NT2/D1 (cell line): ENCODE results near the gene AREG.

Source experiments
- DNase-seq: peaks from one replicate; pipeline ENCODE4 v3.0.0-alpha.2; 2011; ENCODE audit warnings: low read depth, low spot score
- H3K27me3 ChIP-seq: 2 replicates; pipeline ENCODE4 v1.6.0; 2011; ENCODE audit warnings: mild to moderate bottlenecking; ENCODE audit not compliant: insufficient read length, insufficient read depth
- H3K36me3 ChIP-seq: 2 replicates; pipeline ENCODE4 v1.6.1; 2011; ENCODE audit warnings: mild to moderate bottlenecking, low read length, mixed read lengths; ENCODE audit not compliant: insufficient read depth, insufficient read length
- H3K4me1 ChIP-seq: 2 replicates; pipeline ENCODE4 v1.5.1; 2011; ENCODE audit not compliant: insufficient read depth, insufficient read length
- H3K4me3 ChIP-seq: 2 replicates; pipeline ENCODE4 v1.5.1; 2011; ENCODE audit warnings: low read depth; ENCODE audit not compliant: insufficient read length
- H3K9ac ChIP-seq: 2 replicates; pipeline ENCODE4 v1.6.0; 2011; ENCODE audit warnings: low read depth; ENCODE audit not compliant: insufficient read length
- H3K9me3 ChIP-seq: 2 replicates; pipeline ENCODE4 v1.5.1; 2011; ENCODE audit warnings: mild to moderate bottlenecking, low read length; ENCODE audit not compliant: insufficient read depth
- SUZ12 ChIP-seq: IDR thresholded peaks from 2 replicates; pipeline ENCODE4 v1.6.1; 2011; ENCODE audit not compliant: insufficient read length, insufficient read depth; ENCODE audit errors: extremely low read depth
- YY1 ChIP-seq: IDR thresholded peaks from 2 replicates; pipeline ENCODE4 v1.6.1; 2011; ENCODE audit not compliant: insufficient read length, insufficient read depth
- ZNF274 ChIP-seq: IDR thresholded peaks from 2 replicates; pipeline ENCODE4 v1.6.1; 2011; ENCODE audit warnings: mild to moderate bottlenecking, low read depth, low read length

AREG gene

DNA sequence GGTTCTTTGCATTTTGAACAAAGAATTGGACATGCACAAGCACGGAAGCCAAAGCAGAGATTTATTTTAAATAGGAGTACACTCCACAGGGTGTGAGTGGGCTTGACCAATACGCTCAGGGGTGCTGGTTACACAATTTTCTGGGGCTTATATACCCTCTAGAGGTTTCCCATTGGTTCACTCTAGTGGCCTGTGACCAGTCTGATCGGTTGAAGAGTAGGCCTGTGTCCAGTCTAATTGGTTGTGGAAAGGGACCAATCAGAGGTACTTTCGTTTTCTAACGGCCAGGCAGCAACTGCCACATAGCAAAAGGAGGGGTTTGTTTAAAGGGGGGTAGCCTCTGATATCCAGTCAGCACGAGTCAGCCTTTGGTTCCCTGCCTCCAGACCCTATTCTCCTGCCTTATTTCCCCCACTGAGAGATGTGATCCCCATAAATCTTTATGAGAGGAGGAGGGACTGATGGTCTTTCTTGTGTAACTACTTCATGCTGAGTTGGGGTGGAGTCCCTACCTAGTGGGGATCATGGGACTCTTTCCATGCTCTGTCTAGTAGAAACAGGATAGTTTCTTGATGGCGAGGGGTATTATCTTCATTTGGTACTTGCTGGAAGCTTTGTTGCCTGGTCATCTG is 11.3 kb upstream of the AREG start:
- no peaks in the 10 kb centered on the region for H3K4me1 ChIP-seq

DNA sequence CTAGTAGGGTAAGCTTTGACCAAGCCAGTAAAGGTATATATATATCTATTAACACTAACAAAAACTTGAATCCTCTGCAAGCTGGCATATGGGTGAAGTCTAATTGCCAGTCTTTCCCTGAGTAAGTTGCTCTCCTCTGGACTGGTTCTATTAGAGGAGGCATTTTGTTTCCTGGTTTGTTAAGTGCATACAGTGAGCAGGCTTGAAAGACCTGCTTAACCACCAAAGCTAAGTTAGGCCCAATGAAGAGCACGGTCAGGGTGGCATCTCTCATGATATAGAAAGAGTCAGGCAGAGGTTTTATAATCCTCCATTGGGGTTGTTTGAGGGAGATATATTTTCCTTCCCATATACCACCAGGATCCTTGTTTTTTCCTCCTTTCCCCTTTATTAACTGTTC is 9.6 kb upstream of the AREG start:
- Histone ChIP-seq H3K4me1 (no peaks in the 10 kb centered on the region), H3K27me3 (no peaks in the 10 kb centered on the region), H3K9ac (no peak overlapping the region), H3K4me3 (no peak overlapping the region), H3K9me3 (no peaks in the 10 kb centered on the region), H3K36me3 (no peaks in the 10 kb centered on the region)
- no peak for DNase-seq
- TF ChIP-seq ZNF274 (no peak), YY1 (no peak), SUZ12 (no peak)

More for the DNA sequence above, 11.3 kb upstream of the AREG start:
- no peaks in the 10 kb centered on the region for H3K36me3 ChIP-seq
- no peak overlapping the region for H3K4me3 ChIP-seq
- H3K9ac ChIP-seq, result no peak overlapping the region
- no peak for DNase-seq
- H3K27me3 ChIP-seq, result no peaks in the 10 kb centered on the region
- H3K9me3 ChIP-seq, result no peaks in the 10 kb centered on the region
- TF ChIP-seq SUZ12, result no peak
- TF ChIP-seq YY1, result no peak
- no peak for TF ChIP-seq ZNF274

DNA sequence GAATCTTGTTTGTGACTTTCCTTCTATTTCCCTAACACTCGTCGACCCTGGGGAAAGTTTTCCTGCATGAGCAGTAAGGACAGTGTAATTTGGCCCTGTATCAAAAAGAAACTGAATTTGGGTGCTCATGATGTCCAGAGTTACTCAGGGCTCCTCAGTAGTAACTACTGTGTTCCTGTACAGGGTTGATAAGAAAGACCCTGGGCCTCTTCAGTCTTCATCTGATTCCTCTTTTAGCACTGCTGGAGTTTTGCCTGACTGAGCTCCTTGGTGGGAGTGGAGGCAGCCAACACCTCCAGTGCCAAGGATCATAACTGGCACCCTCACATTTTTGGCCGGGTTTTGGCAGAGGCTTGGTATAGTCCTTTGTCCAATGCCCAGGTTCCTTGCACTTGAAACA is 7.1 kb upstream of the AREG start:
- DNase-seq, result no peak
- no peak overlapping the region for H3K4me3 ChIP-seq
- no peaks in the 10 kb centered on the region for H3K4me1 ChIP-seq
- no peaks in the 10 kb centered on the region for H3K36me3 ChIP-seq
- H3K27me3 ChIP-seq, result no peaks in the 10 kb centered on the region
- TF ChIP-seq SUZ12 (no peak), ZNF274 (no peak), YY1 (no peak)
- no peak overlapping the region for H3K9ac ChIP-seq
- no peaks in the 10 kb centered on the region for H3K9me3 ChIP-seq

DNA sequence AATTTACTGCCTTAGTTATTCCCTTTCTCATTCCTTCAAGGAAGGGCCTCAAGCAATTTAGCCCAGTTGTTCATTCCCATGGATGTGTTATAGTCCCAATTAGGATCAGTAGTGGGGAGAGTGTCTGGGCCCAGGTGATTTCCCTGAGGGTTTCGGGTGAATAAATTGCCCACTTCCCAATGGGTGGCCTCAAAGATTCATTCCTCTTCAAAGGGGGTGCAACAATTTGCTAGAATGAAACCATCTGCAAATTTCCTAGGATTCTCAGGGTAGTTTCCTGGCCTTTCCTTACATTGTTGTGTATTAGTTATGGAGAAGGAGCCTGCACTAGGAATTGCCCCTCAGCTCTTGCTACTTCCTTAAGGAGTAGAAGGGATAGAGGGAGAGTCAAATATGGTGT is 6.3 kb upstream of the AREG start:
- TF ChIP-seq YY1 (no peak), ZNF274 (no peak), SUZ12 (no peak)
- Histone ChIP-seq H3K9ac (no peak overlapping the region), H3K4me3 (no peak overlapping the region), H3K4me1 (no peaks in the 10 kb centered on the region), H3K9me3 (no peaks in the 10 kb centered on the region), H3K27me3 (peaks cover under 1% of the 10 kb centered on the region), H3K36me3 (no peaks in the 10 kb centered on the region)
- DNase-seq, result no peak

DNA sequence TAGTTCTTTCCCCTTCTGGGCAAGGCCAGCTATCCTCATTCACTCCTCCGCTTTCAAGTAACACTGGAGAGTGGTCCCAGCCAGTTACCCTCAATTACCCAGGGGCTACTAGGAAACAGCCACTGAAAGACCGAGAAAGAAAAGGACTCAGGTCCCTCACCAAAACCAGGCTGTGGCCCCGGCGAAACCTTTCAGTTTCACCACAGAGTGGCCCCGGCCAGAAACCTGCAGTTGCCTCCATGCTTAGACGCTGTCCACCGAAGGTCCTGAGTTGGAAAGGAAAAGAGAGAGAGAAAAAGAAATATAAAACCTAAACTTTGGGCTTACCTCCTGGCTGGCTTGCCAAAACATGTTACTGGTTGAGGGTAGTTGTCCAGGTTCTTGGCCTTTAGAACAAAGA is 5.0 kb upstream of the AREG start:
- H3K36me3 ChIP-seq, result no peaks in the 10 kb centered on the region
- H3K4me1 ChIP-seq, result no peaks in the 10 kb centered on the region
- H3K27me3 ChIP-seq, result peaks cover 14% of the 10 kb centered on the region
- no peaks in the 10 kb centered on the region for H3K9me3 ChIP-seq
- H3K4me3 ChIP-seq, result no peak overlapping the region
- TF ChIP-seq ZNF274, result no peak
- no peak for TF ChIP-seq SUZ12
- no peak for TF ChIP-seq YY1
- DNase-seq, result no peak
- H3K9ac ChIP-seq, result no peak overlapping the region

DNA sequence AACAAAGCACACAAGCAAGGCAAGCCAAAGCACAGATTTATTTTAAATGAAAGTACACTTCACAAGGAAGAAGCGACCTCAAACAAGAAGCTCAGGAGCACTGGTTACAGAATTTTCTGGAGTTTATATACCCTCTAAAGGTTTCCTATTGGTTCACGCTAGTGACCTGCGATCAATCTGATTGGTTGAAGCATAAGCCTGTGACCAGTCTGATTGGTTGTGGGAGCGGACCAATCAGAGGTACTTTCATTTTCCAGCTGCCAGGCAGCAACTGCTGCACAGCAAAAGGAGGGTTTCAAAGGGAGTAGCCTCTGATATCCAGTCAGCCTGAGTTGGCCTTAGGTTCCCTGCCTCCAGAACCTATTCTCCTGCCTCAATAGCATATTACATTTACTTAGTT is 4.6 kb upstream of the AREG start:
- TF ChIP-seq YY1 (no peak), ZNF274 (no peak), SUZ12 (no peak)
- Histone ChIP-seq H3K4me3 (no peak overlapping the region), H3K9me3 (no peaks in the 10 kb centered on the region), H3K36me3 (no peaks in the 10 kb centered on the region), H3K9ac (no peak overlapping the region), H3K4me1 (no peaks in the 10 kb centered on the region), H3K27me3 (peaks cover 17% of the 10 kb centered on the region)
- no peak for DNase-seq

DNA sequence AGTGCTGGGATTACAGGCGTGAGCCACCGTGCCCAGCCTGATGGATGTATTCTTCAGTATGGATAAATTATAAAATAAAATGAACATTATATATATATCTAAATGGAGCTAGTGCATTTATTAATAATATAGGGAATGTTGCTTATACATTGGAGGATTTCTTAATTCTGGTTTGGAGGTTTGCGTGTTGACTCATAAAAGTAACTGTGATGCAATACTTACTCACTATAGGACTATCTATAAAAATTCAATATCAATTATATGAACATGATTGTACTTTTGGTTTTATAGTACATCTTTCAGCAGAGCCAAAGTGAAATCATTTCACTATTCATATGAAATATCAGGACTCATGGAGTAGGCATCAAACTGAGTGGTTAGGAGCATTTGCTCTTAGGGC is 3.2 kb upstream of the AREG start:
- H3K27me3 ChIP-seq, result peaks cover 28% of the 10 kb centered on the region
- H3K9me3 ChIP-seq, result no peaks in the 10 kb centered on the region
- no peaks in the 10 kb centered on the region for H3K36me3 ChIP-seq
- TF ChIP-seq ZNF274 (no peak), SUZ12 (no peak), YY1 (no peak)
- DNase-seq, result no peak
- H3K4me1 ChIP-seq, result no peaks in the 10 kb centered on the region
- no peak overlapping the region for H3K9ac ChIP-seq
- no peak overlapping the region for H3K4me3 ChIP-seq
